Right renal pelvis (tissue), 4 donors: ENCODE results near the gene MMP24. TPM values are rescaled to one million over a fixed set of nuclear protein-coding genes. Genes with fewer than 3 reads are reported as not detected.

ENCODE experiments used
- DNase-seq, 4 donors: peaks; one replicate each; pipeline ENCODE4 v3.0.0-alpha.2; 2013; ENCODE audit warnings: low read depth in 4 of 4, low spot score in 3 of 4, missing footprints in 1 of 4
- polyA plus RNA-seq, 4 donors: library from polyadenylated mRNA; unstranded; fragments of 120-200 nt; gene quantifications; one replicate each; pipeline ENCODE4 v1.2.1, GENCODE V29; 2013; ENCODE audit not compliant: insufficient read length in 4 of 4

The MMP24 gene
- polyA plus RNA-seq, 4 donors = 1.6 to 2.1 (median 1.8) TPM

DNA sequence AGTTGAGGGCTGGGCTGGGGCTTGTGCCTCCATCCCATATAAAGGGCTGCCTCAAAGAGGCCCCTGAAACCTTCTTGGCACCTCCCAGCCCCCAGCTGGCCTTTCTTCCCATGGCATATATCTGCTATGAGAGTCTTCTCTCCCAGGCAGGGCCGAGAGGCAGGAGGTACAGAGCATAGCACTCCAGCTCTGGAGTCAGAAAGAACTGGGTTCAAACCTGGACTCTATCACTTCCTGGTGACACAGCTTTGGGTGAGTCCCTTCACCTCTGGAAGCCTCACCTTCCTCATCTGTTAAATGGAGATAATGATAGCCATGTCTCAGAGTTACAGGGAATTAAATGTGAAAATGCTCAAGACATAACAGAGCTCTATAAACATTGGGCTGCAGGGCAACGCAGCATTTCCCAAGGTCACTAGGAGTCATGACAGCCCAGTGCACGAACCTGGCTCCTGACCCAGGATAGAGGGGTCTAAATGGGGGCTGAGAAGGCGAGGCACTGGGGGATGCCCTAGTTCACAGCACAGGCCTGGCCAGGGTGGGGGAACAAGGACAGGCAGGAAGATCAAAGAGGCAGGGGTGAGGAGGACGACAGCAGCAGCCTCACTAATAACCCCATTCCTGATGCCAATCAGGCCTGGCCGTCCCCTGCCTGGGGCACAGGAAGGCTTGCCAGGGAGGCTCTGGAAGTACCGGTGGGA lies 63.8 kb downstream of the MMP24 start:
- no peak for DNase-seq

DNA sequence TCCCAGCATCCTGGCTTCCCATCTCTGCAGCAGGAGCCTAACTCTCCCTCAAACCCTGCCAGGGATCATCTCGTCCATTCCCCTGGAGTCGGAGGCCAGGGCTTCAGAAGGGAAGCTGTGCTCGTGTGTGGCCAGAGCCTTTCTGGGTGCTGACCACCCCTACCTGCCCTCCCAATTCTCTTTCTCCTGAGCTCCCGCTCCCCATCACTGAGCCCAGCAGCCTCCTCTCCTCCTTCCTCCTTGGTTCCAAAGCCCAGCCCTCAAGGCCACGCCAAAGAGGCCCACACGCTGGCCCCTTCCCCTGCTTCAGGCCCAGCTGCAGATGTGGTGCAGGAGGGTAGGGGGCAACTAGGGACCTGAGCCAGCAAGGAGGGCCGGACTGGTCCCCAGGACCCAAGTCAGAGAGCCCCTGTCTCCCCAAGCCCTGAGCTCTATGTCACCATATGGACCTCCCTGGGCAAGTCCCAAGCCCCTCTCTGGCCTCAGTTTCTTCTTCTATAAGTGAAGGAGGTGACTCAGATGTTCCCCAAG lies 64.5 kb downstream of the MMP24 start:
- no peak for DNase-seq

DNA sequence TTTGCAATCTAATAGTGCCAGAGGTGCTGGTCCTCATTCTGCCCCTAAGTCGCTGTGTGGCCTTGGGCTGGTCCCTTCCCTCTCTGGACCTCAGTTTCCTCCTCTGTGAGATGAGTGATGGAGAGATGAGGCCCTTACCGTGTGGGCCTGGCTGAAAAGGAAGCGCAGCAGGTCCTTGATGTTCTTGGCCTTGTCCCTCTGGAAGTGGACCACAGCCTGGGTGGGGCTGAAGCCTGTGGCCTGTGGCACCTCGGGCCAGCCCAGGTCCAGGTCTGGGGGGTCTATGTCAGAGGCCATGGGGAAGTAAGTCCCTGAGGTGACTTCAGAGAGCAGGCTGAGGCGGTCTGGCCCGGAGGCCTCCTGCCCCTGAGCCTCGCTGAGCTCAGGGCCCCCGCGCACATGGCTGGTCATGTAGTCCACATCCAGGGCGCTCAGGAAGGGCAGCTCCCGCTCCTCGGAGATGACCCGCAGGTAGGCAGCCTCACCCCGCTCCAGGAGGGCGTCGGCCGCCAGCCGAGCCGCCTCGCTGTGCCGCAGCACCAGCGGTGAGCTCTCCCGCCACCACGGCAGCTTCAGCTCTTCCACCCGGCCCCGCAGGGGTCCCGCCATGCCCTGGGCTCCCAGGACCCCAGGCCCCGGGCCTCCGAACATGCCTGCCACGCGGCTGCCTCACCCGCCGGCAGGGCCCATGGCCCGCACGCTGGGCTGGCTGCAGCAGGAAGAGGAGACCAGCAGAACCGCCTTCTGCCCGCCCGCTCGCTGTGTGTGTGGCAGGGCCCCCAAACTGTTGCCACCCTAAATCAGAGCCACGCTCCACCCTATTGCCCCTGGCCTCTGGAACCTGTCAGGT lies 65.4 kb downstream of the MMP24 start, which contains the start of gene FAM83C:
Gene FAM83C, minus strand, starts transcription at position 772 of the 850 bp plus-strand sequence. Its CDS starts 121 bp downstream, at position 651.
- no peak for DNase-seq

DNA sequence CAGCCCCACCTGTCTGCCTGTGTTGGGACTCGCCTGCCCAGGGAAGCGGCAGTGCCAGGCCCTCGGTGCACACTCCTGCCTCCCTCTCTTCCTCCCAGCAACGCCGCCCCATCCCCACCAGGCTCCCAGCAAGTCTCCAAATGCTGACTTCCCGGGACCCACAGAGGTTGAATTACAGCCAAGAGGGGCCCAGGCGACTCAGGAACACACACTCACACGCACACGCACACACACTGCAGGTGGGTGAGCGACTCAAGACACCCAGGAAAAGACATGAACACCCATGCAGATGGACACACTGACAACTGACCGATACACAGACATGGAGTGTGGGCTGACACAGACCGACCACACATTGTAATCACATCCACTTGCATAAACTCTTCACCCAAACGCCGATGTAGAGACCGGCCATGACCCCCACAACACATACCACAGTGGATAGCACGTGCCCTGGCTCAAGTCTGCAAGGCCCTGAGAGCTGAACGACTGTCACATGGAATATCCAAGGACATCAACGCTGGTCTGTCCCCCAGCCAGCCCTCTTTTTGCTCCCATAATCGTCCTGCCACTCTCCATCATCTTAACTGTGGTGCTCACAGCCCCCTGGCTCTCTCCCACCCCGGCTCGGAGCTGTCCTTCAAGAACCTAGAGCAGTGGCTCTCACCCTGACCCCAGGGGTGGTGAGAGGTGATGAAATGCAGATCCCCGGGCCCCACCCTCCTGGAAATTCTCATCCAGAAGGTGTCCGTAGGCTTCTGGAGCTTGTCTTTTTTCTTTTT lies 66.2 kb downstream of the MMP24 start:
- DNase-seq = no peak

DNA sequence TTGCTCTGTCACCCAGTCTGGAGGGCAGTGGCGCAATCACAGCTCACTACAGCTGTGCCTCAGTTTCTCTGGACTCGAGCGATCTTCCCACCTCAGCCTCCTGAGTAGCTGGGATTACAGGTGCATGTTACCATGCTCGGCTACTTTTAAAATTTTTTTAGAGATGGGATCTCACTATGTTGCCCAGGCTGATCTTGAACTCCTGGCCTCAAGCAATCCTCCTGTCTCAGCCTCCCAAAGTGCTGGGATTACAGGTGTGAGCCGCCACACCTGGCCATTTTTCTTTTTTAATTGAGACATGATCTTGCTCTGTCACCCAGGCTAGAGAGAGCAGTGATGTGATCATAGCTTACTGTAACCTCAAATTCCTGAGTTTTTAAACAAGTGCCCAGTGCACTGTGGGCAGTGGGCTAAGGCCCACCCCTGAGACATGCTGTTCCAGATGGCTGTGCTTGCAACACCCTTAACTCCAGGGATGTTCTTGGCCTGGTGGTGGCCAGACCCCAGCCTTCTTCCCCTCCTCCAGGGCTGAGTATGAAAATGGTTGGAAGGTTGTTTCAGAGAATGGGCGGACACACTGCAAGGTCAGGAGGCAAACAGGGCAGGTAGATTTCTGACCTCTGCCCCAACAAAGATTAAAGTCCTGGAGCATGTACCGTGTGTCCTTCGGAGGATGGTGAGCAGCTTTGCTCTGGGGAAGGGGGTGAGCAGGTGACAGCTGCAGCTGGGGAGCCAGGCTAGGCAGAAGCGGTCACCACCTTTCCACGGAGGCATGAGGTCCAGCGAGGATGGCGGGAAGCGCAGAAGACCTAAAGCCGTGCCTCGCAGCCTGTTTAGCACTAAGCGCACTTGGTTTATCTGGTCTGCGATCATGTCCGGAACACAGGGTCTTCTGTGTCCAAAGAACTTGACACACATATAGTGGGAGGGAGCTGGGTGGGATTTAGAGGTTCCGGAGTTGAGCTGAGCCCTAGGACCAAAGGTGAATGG lies 67.1 kb downstream of the MMP24 start:
- DNase-seq = no peak

DNA sequence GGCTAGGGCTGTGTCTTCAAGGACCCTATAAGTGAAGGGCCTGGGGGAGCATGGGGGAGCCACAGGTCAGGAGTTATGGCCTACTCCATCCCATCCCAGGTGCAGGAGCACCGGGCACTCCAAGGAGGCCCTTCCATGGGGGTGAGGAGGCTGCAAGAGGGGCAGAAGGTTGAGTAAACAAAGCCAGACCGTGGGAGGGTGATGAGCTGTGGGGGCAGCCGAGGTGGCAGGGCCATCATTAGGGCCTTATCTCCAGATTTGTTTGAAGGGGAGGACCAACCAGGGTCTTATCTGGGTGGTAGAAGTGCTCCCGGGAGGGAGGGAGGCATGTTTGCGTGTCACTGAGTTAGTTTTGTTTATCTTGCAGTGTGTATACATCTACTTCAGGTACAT lies 67.8 kb downstream of the MMP24 start:
- no peak for DNase-seq

DNA sequence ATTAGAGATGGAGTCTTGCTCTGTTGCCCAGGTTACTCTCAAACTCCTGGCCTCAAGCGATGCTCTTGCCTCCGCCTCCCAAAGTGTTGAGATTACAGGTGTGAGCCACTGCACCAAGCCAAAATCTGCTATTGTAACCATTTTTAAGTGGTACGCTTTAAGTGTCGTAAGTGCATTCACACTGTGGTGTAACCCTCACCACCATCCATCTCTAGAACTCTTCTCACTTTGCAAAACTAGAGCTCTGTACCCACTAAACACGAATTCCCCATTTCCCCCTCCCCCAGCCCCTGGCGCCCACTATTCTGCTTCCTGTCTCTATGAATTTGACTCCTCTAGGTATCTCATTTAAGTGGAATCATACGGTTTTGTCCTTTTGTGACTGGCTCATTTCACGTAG lies 68.6 kb downstream of the MMP24 start:
- no peak for DNase-seq

DNA sequence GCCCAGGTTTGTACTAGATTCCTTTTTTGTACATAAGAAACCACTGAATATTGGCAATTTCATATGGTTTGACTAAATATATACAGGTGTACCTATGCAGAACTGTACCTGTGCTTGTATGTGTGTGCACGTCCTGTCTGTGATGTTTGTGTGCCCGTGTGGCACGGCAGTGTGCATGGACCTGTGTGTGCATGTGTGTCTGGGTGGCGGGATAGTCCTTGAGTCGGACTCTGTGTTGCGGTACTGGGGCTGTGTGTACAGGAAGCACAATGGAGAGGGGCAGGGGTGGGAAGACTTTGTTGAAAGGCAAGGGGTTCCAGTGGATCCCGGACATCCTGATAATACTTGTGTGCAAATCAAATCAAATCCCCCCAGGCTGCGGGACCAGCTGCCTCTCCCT lies 69.2 kb downstream of the MMP24 start:
- no peak for DNase-seq

DNA sequence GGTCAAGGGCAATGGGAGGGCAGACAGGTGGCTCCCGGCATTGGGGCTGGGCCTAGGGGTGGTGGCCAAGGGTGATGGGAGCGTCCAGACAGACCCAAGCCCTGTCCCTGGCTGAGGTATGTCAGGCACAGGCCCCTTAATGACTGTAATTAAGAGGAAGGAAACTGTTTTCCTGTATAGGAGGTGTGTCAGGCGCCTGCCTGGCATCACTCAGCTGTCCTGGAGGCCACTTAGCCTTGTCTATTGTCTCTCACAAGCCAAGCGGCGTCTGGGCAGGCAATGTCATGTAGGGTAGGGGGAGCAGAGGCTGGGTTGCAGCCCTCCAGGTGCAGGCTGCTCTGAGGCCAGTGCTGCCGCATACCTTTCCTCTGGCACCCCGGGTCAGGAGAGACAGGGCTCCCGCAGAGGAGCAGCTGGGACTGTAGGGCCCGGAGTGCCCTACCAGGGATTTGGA lies 69.6 kb downstream of the MMP24 start:
- no peak for DNase-seq

DNA sequence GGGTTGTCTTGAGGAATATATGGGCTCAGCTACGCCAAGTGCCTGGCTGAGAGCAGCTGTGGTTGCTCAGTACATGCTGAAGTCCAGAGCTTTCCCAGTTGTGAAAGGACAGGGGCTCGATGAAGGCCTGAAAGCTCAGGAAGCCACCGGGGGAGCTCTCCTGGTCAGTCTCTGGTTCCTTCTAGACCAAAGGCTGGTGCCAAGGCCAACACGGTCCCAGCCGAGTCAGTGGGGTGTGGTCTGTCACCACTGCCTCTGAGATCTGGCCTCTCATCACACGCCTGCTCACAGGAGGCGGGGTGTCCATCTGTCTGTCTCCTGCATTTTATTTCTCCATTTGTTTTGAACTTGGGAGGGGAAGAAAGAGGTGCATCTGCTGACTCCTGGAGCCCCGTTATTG lies 70.7 kb downstream of the MMP24 start:
- no peak for DNase-seq

DNA sequence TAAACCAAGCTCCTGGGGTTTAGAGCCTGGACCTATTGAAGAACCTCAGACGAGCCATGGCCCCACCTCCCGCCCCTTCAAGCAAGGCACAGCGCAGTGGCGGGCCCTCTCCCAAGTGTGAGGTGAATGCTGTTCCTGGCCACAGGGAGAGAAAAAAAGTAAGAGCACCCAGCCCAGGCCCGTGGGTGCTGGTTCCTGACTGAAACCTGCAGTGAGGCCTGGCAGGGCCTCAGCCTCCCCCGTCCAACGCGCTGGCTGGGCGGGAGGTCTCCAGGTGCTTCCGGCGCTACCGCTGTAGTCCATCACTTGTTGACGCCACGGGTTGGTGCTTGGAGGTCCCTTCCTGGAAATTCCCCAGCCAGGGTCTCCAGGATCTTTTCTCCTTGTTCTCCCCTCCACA lies 71.2 kb downstream of the MMP24 start:
- no peak for DNase-seq

DNA sequence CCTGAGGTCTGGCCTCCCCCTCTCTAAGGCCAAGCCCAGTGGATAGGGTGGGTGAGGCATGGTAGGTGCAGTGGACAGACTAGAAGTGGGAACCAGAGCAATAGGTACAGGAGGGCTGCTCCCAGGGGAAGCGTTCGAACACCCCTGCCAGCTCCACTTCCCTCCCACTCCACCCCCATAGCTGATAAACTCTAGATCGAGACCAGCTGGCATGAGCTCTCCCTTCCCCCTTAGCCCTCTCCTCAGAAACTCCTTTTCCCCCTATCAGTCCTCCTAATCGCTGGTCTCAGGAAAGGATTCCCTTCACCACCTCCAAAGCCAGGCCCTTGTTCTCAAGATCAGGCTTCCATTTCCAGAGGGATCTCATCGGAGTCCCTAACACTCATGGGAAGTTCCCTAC lies 71.8 kb downstream of the MMP24 start:
- no peak for DNase-seq

DNA sequence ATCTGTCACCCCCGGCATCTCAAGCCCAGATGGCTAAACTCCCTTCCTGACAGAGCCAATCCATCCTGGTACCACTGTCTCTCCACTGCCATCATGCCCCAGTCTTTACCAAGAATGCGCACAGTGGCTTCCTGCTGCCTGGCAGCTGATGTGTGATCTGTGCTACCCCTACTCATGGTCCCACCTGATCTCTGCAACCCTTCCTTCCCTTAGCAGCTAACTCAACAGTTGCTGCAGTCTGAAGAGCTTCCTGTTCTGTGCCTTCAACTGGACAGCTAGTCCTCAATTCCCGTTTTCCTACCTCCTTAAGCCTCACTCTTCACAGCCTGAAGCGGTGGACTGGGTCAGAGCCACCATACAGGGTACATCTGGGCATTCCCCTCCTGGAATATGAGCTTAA lies 73.3 kb downstream of the MMP24 start:
- no peak for DNase-seq

DNA sequence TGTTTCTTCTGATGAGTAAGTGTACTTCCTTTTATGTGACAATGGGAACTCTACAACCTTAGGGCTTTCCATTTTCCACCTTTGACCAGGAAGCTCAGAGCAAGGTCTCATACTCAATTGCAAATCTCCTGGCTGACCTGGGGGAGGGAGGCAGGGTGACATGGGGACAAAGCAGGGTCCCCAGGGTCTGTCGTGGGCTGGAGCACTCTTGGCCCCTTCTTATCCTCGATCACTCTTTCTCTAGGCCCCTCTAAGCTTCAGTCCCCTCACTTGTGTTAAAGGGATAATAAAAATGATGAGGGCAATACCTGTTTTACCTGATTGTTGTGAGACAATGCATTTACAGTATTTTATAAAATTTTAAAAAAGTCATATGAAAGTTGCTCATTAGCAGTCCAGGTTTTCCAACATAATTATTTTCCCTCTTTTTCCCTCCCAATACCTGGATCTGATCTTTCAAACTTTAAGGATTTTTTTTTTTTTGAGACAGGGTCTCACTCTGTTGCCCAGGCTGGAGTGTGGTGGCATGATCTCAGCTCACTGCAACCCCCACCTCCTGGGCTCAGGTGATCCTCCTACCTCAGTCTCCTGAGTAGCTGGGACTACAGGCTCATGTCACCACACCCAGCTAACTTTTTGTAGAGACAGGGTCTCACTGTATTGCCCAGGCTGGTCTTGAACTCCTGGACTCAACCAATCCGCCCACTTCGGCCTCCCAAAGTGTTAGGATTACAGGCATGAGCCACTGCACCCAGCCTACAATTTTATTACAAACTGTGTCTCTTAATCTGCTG lies 74.2 kb downstream of the MMP24 start:
- no peak for DNase-seq

DNA sequence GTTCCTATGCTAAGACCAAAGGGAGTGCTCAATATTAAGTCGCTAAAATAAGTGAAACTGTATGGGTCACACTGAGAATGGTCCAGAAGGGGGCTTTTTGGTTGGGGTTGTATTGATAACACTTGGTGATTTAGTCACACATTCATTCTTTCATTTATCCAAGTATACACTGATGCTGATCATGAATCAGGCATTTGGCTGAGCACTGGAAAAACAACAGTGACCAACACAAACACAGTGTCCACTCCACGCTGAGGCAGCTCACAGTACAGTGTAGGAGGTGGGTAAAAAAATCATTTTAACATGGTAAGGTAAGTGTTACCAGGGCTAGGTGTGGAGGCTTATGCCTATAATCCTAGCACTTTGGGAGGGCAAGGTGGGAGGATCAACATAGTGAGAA lies 74.9 kb downstream of the MMP24 start:
- no peak for DNase-seq

DNA sequence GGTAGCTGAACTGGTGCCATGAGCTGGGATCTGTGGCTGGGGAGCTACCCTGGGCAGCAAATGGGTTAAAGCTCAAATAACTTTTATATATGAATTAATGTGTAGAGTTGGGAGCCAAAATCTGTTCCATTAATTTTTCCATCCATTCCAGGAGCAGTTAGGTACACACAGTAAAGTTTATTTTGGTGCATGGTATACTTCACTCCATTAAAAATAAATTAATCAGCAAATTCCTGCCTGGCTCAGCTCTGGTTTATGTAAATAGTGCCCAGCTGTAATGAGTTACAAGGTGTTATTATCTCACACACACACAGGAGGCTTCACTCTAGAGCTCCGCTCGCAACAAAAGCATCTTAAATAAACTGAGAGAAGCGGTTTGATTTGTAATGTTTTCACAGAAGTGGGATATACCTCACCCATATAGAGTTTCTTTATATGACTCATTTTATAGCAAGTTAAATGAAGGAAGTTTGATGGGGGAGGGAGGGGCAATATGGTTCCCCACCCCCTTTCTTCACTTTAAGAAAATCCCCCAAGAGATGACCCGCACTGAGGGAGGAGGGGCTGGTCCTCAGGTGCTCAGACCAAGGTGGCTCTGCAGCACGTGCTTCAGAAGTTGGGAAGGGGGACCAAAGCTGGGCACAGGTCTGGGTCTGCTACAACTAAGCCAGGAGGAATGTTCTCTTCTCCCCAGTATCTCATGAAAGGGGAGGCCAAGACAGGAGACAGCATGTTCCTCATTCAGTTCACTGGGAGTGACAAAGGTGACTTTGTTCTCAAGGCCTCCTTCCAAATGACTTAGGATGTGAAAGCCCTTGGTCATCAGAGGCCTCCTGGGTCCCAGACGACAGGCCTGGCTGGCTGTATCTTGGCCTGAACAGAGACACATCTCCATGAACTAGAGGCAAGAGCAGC lies 76.2 kb downstream of the MMP24 start:
- no peak for DNase-seq

DNA sequence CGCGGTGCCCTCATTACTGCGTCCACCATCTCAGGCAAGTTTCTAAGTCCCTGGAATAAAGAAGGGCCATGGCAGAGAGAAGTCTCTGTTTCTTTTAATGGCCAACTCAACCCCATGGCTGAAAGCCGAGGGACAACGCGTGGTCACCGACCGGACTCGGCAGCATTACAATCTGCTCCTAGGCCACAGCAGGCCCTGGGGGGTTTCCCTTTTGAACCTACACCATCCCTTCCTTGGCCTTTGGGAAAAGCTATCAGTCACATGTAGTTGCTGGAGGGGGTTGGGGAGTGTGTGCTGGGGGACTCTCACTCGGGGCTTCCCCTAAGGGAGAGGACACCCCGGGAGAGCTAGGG lies 76.9 kb downstream of the MMP24 start:
- no peak for DNase-seq
